Endometrial microvascular endothelial cells (primary cell): ENCODE measurements around the gene PDE4DIP. TPM values are rescaled to one million over a fixed set of nuclear protein-coding genes. Genes with fewer than 3 reads are reported as not detected.
"Not testable (repeated sequence)": the region's sequence is repeated elsewhere in the genome, so short reads cannot be mapped to it uniquely, and the experiment has no call there.

Source experiments
- in situ Hi-C: cut with HindIII; loops from 2 replicates; pipeline ENCODE4 v1.10.0; 2017; ENCODE audit warnings: low sequenced_read_pairs, low pct_unique_long_range_greater_than_20kb; ENCODE audit errors: inconsistent ontology term
- total RNA-seq: library from RNA; depleted of rRNA; stranded (reverse); fragments of >200 nt; gene quantifications from one replicate; pipeline ENCODE4 v1.2.3, GENCODE V29; 2015; ENCODE audit errors: inconsistent ontology term

Gene PDE4DIP
- total RNA-seq, 1 donor from 2014 or later, result 30.8 TPM

- in situ Hi-C loops, result not testable (repeated sequence)
Measured at GRCh38 chr1:148868924-148869633, 24.9 kb downstream of the PDE4DIP start.

- in situ Hi-C loops, result not testable (repeated sequence)
Measured at GRCh38 chr1:148869634-148869961, 25.4 kb downstream of the PDE4DIP start.

- in situ Hi-C loops, result not testable (repeated sequence)
Measured at GRCh38 chr1:148874408-148875388, 30.5 kb downstream of the PDE4DIP start.

GRCh38 chr1:148879812-148880416 is 35.7 kb downstream of the PDE4DIP start:
- in situ Hi-C loops, result not testable (repeated sequence)

GRCh38 chr1:148881261-148881660 is 37.0 kb downstream of the PDE4DIP start:
- in situ Hi-C loops, result not testable (repeated sequence)

- in situ Hi-C loops, result not testable (repeated sequence)
Measured at GRCh38 chr1:148885219-148885618, 41.0 kb downstream of the PDE4DIP start.

- in situ Hi-C loops, result not testable (repeated sequence)
Measured at GRCh38 chr1:148886293-148886692, 42.1 kb downstream of the PDE4DIP start.

- in situ Hi-C loops, result not testable (repeated sequence)
Measured at GRCh38 chr1:148888597-148888996, 44.4 kb downstream of the PDE4DIP start.

GRCh38 chr1:148889267-148890074 is 45.2 kb downstream of the PDE4DIP start:
- in situ Hi-C loops, result not testable (repeated sequence)

- in situ Hi-C loops, result not testable (repeated sequence)
Measured at GRCh38 chr1:148890075-148890568, 45.9 kb downstream of the PDE4DIP start.

- in situ Hi-C loops, result not testable (repeated sequence)
Measured at GRCh38 chr1:148894360-148895352, 50.4 kb downstream of the PDE4DIP start.

- in situ Hi-C loops, result not testable (repeated sequence)
Measured at GRCh38 chr1:148900026-148900425, 55.8 kb downstream of the PDE4DIP start.

- in situ Hi-C loops, result not testable (repeated sequence)
Measured at GRCh38 chr1:148900691-148901090, 56.5 kb downstream of the PDE4DIP start.

- in situ Hi-C loops, result not testable (repeated sequence)
Measured at GRCh38 chr1:148901150-148901952, 57.1 kb downstream of the PDE4DIP start.

GRCh38 chr1:148901953-148902341 is 57.7 kb downstream of the PDE4DIP start:
- in situ Hi-C loops, result not testable (repeated sequence)

GRCh38 chr1:148909219-148909826 is 65.1 kb downstream of the PDE4DIP start:
- in situ Hi-C loops, result not testable (repeated sequence)
